Measurements from ENCODE around the gene ELP5. TPM values are rescaled to one million over a fixed set of nuclear protein-coding genes. Genes with fewer than 3 reads are reported as not detected.

ELP5 gene
- total and polyA plus RNA-seq, 2 of the 4 experiments (the other 2 are of a cell fraction): 39.3 to 46.6 TPM

DNA sequence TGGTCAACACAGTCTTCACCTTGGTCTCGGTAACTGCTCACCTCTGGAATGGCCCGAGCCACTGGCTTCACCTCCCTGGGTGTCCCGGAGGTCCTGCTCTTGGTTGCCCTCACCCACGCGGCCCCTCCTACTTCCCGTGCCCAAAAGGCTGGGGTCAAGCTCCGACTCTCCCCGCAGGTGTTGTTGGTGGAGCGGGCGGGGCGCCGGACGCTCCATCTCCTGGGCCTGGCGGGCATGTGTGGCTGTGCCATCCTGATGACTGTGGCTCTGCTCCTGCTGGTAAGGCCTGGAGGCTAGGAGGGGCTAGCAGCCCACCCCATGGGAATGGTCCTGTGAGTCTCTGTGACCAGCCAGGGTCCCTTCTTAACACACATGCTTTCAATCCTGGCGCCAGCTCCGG is 32.9 kb downstream of the ELP5 start:
- Histone ChIP-seq H3K4ac (ENCODE audit: low read depth, low read length) (no peak overlapping the region), H3K27me3 (ENCODE audit: control insufficient read depth, insufficient read depth, low read length) (peaks cover 53% of the 10 kb centered on the region), H3K4me2 (ENCODE audit: low read depth, low read length) (no peak overlapping the region), H3K14ac (replicated peaks; ENCODE audit: low read depth, low read length) (no peak overlapping the region), H3K9me1 (ENCODE audit: insufficient read depth, low read length) (no peaks in the 10 kb centered on the region), H3K56ac (ENCODE audit: extremely low read depth, insufficient read depth, low read length) (no peak overlapping the region), H2AK9ac (replicated peaks; ENCODE audit: low read depth, low read length, poor library complexity) (no peak overlapping the region), H2AK5ac (ENCODE audit: low read depth, low read length) (no peak overlapping the region), H3K4me3 (ENCODE audit: insufficient read depth, low read depth, low read length) (no peak overlapping the region), H3K36me3 (ENCODE audit: control insufficient read depth, insufficient read depth, low read length) (no peaks in the 10 kb centered on the region), H3K9ac (ENCODE audit: low read depth, low read length) (no peak overlapping the region), H3K4me1 (ENCODE audit: control insufficient read depth, insufficient read depth, low read length) (peaks cover 2% of the 10 kb centered on the region; the same call in 1 of the 2 replicates), H3K79me1 (ENCODE audit: low read depth in 1 of 2, low read length in 2 of 2) (no peaks in the 10 kb centered on the region), H3K23ac (ENCODE audit: low read depth, low read length) (no peak overlapping the region), H2AFZ (replicated peaks; ENCODE audit: low read length, poor library complexity) (no peak overlapping the region), H3K18ac (ENCODE audit: low read depth, low read length) (no peak overlapping the region), H2BK15ac (ENCODE audit: low read depth, low read length) (no peak overlapping the region), H4K5ac (ENCODE audit: low read depth, low read length) (no peak overlapping the region), H2BK20ac (ENCODE audit: low read depth, low read length) (no peak overlapping the region), H4K20me1 (ENCODE audit: insufficient read depth, low read length) (no peaks in the 10 kb centered on the region), H2BK120ac (ENCODE audit: low read depth, low read length) (no peak overlapping the region), H4K8ac (ENCODE audit: low read depth in 2 of 2, low read length in 2 of 2) (no peak overlapping the region), H4K91ac (ENCODE audit: insufficient read depth, low read depth, low read length) (no peak overlapping the region), H3K27ac (ENCODE audit: insufficient read depth, low read length) (no peak overlapping the region), H2BK5ac (ENCODE audit: low read depth, low read length, poor library complexity, severe bottlenecking) (no peak overlapping the region), H3K9me3 (ENCODE audit: control insufficient read depth, insufficient read depth, low read length) (no peaks in the 10 kb centered on the region)
- ChIA-PET CTCF (no interaction called here), POLR2A (ENCODE audit: unreplicated experiment) (no interaction called here)
- DNase-seq (no peak), ATAC-seq (ENCODE audit: low read depth) (no peak)
- dilution Hi-C loops (cut with HindIII; ENCODE audit: low sequenced_read_pairs, unreplicated experiment): no loop called here
- TF ChIP-seq, protein P1, sequence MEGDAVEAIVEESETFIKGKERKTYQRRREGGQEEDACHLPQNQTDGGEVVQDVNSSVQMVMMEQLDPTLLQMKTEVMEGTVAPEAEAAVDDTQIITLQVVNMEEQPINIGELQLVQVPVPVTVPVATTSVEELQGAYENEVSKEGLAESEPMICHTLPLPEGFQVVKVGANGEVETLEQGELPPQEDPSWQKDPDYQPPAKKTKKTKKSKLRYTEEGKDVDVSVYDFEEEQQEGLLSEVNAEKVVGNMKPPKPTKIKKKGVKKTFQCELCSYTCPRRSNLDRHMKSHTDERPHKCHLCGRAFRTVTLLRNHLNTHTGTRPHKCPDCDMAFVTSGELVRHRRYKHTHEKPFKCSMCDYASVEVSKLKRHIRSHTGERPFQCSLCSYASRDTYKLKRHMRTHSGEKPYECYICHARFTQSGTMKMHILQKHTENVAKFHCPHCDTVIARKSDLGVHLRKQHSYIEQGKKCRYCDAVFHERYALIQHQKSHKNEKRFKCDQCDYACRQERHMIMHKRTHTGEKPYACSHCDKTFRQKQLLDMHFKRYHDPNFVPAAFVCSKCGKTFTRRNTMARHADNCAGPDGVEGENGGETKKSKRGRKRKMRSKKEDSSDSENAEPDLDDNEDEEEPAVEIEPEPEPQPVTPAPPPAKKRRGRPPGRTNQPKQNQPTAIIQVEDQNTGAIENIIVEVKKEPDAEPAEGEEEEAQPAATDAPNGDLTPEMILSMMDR (conservative IDR thresholded peaks at IDR 0.05; ENCODE audit: low read depth, low read length): no peak
- TF ChIP-seq BHLHE40 (IDR thresholded peaks at IDR 0.05; ENCODE audit: low read depth, low read length): no peak
- no peak for TF ChIP-seq MAFK (IDR thresholded peaks at IDR 0.05; ENCODE audit: low read depth, low read length)
- TF ChIP-seq SMC3 (IDR thresholded peaks at IDR 0.05; ENCODE audit: low read depth, low read length): no peak
- no peak for TF ChIP-seq NFE2L2 (IDR thresholded peaks at IDR 0.05; ENCODE audit: low read depth, low read length)
- no peak for TF ChIP-seq RCOR1 (IDR thresholded peaks at IDR 0.05; ENCODE audit: insufficient replicate concordance, low read length)
- TF ChIP-seq MXI1 (IDR thresholded peaks at IDR 0.05; ENCODE audit: borderline replicate concordance, low read depth, low read length): no peak
- TF ChIP-seq POLR2A (IDR thresholded peaks at IDR 0.05; ENCODE audit: low read depth, low read length): no peak
- TF ChIP-seq MAZ (IDR thresholded peaks at IDR 0.05; ENCODE audit: borderline replicate concordance, low read depth, low read length): no peak
- TF ChIP-seq CHD1 (IDR thresholded peaks at IDR 0.05; ENCODE audit: low read depth, low read length): no peak
- TF ChIP-seq, protein P2, sequence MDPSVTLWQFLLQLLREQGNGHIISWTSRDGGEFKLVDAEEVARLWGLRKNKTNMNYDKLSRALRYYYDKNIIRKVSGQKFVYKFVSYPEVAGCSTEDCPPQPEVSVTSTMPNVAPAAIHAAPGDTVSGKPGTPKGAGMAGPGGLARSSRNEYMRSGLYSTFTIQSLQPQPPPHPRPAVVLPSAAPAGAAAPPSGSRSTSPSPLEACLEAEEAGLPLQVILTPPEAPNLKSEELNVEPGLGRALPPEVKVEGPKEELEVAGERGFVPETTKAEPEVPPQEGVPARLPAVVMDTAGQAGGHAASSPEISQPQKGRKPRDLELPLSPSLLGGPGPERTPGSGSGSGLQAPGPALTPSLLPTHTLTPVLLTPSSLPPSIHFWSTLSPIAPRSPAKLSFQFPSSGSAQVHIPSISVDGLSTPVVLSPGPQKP (IDR thresholded peaks at IDR 0.05; ENCODE audit: borderline replicate concordance, low read depth, low read length): no peak
- TF ChIP-seq RFX5 (IDR thresholded peaks at IDR 0.05; ENCODE audit: low read depth, low read length): no peak
- no peak for TF ChIP-seq FOS (IDR thresholded peaks at IDR 0.05; ENCODE audit: low read depth, low read length)
- TF ChIP-seq CEBPB (IDR thresholded peaks at IDR 0.05; ENCODE audit: low read depth, low read length): no peak
- TF ChIP-seq, protein P3, sequence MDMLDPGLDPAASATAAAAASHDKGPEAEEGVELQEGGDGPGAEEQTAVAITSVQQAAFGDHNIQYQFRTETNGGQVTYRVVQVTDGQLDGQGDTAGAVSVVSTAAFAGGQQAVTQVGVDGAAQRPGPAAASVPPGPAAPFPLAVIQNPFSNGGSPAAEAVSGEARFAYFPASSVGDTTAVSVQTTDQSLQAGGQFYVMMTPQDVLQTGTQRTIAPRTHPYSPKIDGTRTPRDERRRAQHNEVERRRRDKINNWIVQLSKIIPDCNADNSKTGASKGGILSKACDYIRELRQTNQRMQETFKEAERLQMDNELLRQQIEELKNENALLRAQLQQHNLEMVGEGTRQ (IDR thresholded peaks at IDR 0.05; ENCODE audit: low read depth, low read length): no peak
- TF ChIP-seq RAD21 (IDR thresholded peaks at IDR 0.05; ENCODE audit: low read length): no peak
- in situ Hi-C loops (cut with MboI; ENCODE audit: low sequenced_read_pairs): no loop called here
- intact Hi-C loops (cut with micrococcal nuclease): no loop called here
- 87% methylated on average over 10 of the region's 16 CpGs; no CpG with 5 or more reads in 1 of the 2 experiments for WGBS, 2 experiments (ENCODE audit: extremely low coverage in 2 of 2, insufficient read length in 1 of 2)
- BruUV-seq (replicated peaks): no TSS peak
